Psoas muscle (tissue), 8 donors: ENCODE measurements around the gene FGF6. TPM values are rescaled to one million over a fixed set of nuclear protein-coding genes. Genes with fewer than 3 reads are reported as not detected.

ENCODE experiments used
- ATAC-seq, 4 donors: fragments of 200-7000 bp; cut with Tn5 transposase; one replicate each; pipeline ENCODE4 v1.9.1; 2020; ENCODE audit warnings: moderate library complexity in 3 of 4, mild to moderate bottlenecking in 2 of 4
- DNase-seq, 2 donors: peaks; one replicate each; pipeline ENCODE4 v3.0.0-alpha.2; 2020
- H3K27ac ChIP-seq: fragments of 200-600 bp; one replicate; pipeline ENCODE4 v1.8.0; 2022
- H3K27me3 ChIP-seq, 3 donors: fragments of 200-600 bp in 1 of 3; one replicate each; pipeline versions ENCODE4 v1.6.1 to v1.8.0; 2013 to 2022; ENCODE audit warnings: low read length in 2 of 3, mild to moderate bottlenecking in 2 of 3, moderate library complexity in 1 of 3; ENCODE audit not compliant: insufficient read depth in 3 of 3
- H3K36me3 ChIP-seq, 2 donors: fragments of 200-600 bp in 1 of 2; one replicate each; pipeline versions ENCODE4 v1.6.1 to v1.8.0; 2013 to 2022; ENCODE audit warnings: low read depth in 1 of 2, mild to moderate bottlenecking in 1 of 2, moderate library complexity in 1 of 2; ENCODE audit not compliant: insufficient read depth in 1 of 2
- H3K4me1 ChIP-seq: fragments of 200-600 bp; one replicate; pipeline ENCODE4 v1.8.0; 2022
- H3K4me3 ChIP-seq: fragments of 200-600 bp; one replicate; pipeline ENCODE4 v1.8.0; 2022; ENCODE audit warnings: mild to moderate bottlenecking
- H3K9me3 ChIP-seq: fragments of 200-600 bp; one replicate; pipeline ENCODE4 v1.8.0; 2022
- WGBS, 3 donors: extraction: QIAGEN DNeasy Blood & Tissue Kit; methylation state at CpG; one replicate each; pipeline versions ENCODE4 v1.1.6 to v1.1.7; 2013; 5-methylcytosine and 5-hydroxymethylcytosine counted together
- intact Hi-C, 2 donors: fragments of 100-400 bp; cut with DNase I; formaldehyde crosslinking; loops; one replicate each; pipeline versions ENCODE4 v1.11.0 to v1.14.2; 2022
- polyA plus RNA-seq, 3 donors: library from polyadenylated mRNA; stranded (reverse); fragments of 200-250 nt; gene quantifications; one replicate each; pipeline ENCODE4 v1.2.3, GENCODE V29; 2013
- total RNA-seq, 4 donors: library from RNA; stranded (reverse); fragmentation: NEBNext Ultra II Directional in 2 of 4; extraction: Animal tissue kit (Norgen Biotek cat#: 25700) in 2 of 4; gene quantifications; one replicate each; pipeline versions ENCODE4 v1.2.1 to v1.2.4, GENCODE V29; 2021 to 2023
- TF ChIP-seq, protein P1 (sequence below): fragments of 200-600 bp; IDR thresholded peaks from one replicate; pipeline ENCODE4 v1.8.0; 2022; ENCODE audit warnings: antibody characterized with exemption
- donor health status: healthy with polysubstance abuse.
- donor health status: DM: no; HTN: no; CAD: no; lungs with moderate emphysema.
- donor health status: Bipolar disorder and iron deficiency.
- donor health status: healthy.
- donor health status: DM: yes; HTN: yes; CAD: no.
- donor health status: DM: no; HTN: no; CAD: no.
- donor health status: DM: no; HTN: no; CAD: no.
- donor health status: DM: yes; HTN: yes; CAD: no.

Gene FGF6
- total and polyA plus RNA-seq, 7 donors = 0.61 to 27.1 (median 4.0) TPM; not detected in 1

DNA sequence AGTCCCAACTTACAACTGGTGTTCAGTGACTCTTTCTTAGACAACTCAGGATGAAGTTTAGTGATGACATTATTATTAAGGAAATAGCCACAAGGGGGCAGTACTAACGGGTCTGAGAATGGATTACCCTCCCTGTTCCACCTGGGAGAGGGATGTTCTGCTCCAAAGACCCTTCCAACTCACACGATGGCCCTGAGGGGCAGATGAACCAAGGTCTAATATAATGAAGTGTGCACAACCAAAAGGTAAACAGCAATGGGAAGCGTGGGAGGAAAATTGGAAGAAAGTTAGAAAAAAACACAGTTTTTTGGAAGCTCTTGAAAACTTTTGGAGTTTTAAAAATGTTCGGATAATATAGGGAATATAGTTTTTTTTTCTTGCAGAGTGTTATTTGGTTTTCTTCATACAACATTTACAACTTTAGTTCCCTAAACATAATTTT is 24.0 kb downstream of the FGF6 start:
- Histone ChIP-seq H3K36me3 (no peaks in the 10 kb centered on the region), H3K9me3 (no peaks in the 10 kb centered on the region), H3K4me1 (no peaks in the 10 kb centered on the region), H3K27ac (no peak overlapping the region), H3K4me3 (no peak overlapping the region), H3K27me3 (peaks cover 0 to 12% (median 5%) of the 10 kb centered on the region in 3 donors)
- intact Hi-C loops = loop anchor here (2.0 to 5.0 kb wide), 3 partner anchors 105 to 114 kb away; no protein-coding TSS in a partner anchor
- 36 to 39% (median 37%) methylated on average over 4 of the region's 4 CpGs for WGBS, 3 donors
- ATAC-seq (peak; percentile 67 to 86 (median 73)), DNase-seq (no peak)
- TF ChIP-seq, protein P1, sequence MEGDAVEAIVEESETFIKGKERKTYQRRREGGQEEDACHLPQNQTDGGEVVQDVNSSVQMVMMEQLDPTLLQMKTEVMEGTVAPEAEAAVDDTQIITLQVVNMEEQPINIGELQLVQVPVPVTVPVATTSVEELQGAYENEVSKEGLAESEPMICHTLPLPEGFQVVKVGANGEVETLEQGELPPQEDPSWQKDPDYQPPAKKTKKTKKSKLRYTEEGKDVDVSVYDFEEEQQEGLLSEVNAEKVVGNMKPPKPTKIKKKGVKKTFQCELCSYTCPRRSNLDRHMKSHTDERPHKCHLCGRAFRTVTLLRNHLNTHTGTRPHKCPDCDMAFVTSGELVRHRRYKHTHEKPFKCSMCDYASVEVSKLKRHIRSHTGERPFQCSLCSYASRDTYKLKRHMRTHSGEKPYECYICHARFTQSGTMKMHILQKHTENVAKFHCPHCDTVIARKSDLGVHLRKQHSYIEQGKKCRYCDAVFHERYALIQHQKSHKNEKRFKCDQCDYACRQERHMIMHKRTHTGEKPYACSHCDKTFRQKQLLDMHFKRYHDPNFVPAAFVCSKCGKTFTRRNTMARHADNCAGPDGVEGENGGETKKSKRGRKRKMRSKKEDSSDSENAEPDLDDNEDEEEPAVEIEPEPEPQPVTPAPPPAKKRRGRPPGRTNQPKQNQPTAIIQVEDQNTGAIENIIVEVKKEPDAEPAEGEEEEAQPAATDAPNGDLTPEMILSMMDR = peak; percentile 67

DNA sequence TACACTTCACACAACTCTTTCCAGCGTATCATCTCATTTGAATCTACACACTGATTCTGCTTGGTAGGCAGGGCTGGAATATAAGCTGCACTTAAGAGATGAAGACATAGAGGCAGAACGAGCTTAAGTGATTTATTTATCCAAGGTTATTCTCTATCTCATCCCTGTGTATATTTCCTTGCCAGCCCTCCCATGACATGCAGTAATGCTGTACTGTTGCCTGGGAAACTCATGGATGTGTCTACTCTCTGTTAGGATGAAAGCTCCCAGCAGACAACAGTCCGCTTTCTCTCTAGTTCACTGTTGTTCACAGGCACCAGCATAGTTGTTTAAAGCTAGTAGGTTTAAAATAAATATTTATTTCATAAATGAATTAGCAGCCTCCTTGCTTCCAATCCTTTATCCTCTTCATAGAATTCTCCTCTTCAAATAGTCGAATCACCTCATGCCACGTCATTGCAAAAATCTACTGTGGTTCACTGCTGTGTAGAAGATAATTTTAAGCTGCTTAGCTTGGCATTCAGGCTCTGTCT is 25.4 kb downstream of the FGF6 start:
- no peaks in the 10 kb centered on the region for H3K4me1 ChIP-seq
- no peaks in the 10 kb centered on the region for H3K36me3 ChIP-seq
- DNase-seq (no peak), ATAC-seq (no peak)
- H3K9me3 ChIP-seq = no peaks in the 10 kb centered on the region
- TF ChIP-seq, protein P1 = no peak
- no peak overlapping the region for H3K27ac ChIP-seq
- peaks cover 0 to 12% (median 5%) of the 10 kb centered on the region in 3 donors for H3K27me3 ChIP-seq
- WGBS, 3 donors = 84 to 88% (median 86%) methylated on average over 5 of the region's 5 CpGs
- intact Hi-C loops = loop anchor here (2.0 to 5.0 kb wide), 3 partner anchors 107 to 113 kb away; no protein-coding TSS in a partner anchor
- no peak overlapping the region for H3K4me3 ChIP-seq

DNA sequence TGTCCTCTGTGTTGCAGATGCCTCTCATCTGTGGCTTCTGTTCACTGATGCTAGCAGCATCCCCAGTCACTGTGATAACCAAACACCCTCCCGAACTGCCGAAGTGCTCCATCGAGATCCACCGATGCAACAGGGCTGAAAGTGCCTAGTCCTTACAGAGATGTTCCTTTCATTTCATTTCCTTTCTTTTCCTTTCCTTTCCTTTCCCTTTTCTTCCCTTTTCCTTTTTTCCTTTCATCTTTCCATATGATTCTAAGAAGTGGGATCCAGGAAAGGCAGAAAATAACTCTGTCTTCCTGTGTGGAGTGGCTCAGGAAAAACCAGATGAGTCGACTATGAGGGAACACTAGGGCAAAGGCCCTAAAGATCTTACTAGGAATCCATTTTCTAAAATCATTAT is 26.7 kb downstream of the FGF6 start:
- Histone ChIP-seq H3K27ac (no peak overlapping the region), H3K4me1 (no peaks in the 10 kb centered on the region), H3K27me3 (peaks cover 0 to 12% (median 5%) of the 10 kb centered on the region in 3 donors), H3K9me3 (no peaks in the 10 kb centered on the region), H3K36me3 (no peaks in the 10 kb centered on the region), H3K4me3 (no peak overlapping the region)
- TF ChIP-seq, protein P1 = no peak
- ATAC-seq (no peak), DNase-seq (no peak)
- WGBS, 3 donors = 79 to 88% (median 83%) methylated on average over 5 of the region's 5 CpGs
- intact Hi-C loops = loop anchor here in 1 of 2 donors (10.0 kb wide), 1 partner anchor 56 kb away; no protein-coding TSS in a partner anchor

DNA sequence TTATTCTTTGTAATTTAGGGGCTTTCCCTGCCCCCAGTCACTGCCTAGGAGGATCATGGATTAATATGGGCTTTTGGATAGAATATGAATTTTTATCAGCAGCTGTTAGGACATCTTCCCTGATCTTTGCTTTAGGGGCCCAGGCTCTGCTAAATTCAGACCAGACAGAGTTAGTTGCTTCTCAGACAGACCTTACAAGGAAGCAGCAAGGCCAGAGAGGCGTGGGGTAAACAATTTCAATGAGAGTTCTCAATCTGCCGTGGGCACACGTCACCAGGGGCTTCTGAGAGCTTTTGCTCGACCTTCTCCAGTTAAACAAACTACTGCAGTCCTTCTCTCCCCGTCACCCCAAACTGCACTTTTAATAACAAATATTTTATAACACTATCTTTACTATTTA is 27.7 kb downstream of the FGF6 start:
- no peaks in the 10 kb centered on the region for H3K9me3 ChIP-seq
- 43 to 53% (median 47%) methylated on average over 5 of the region's 5 CpGs for WGBS, 3 donors
- TF ChIP-seq, protein P1 = no peak
- no peak overlapping the region for H3K27ac ChIP-seq
- intact Hi-C loops = loop anchor here in 1 of 2 donors (10.0 kb wide), 1 partner anchor 57 kb away; no protein-coding TSS in a partner anchor
- DNase-seq (no peak), ATAC-seq (no peak)
- H3K4me3 ChIP-seq = no peak overlapping the region
- peaks cover 0 to 12% (median 5%) of the 10 kb centered on the region in 3 donors for H3K27me3 ChIP-seq
- H3K4me1 ChIP-seq = no peaks in the 10 kb centered on the region
- H3K36me3 ChIP-seq = no peaks in the 10 kb centered on the region
